PC-9 (cell line): ENCODE measurements around the gene CDC14B.

Experiments used
- EZH2 ChIP-seq: fragments of 200-600 bp; sonication (generic); IDR thresholded peaks from 2 replicates; pipeline ENCODE4 v1.8.0; 2017; ENCODE audit warnings: antibody characterized with exemption, low read depth
- TF ChIP-seq, protein P1 (sequence below): fragments of 200-600 bp; sonication (generic); conservative IDR thresholded peaks from 2 replicates; pipeline ENCODE4 v1.6.1; 2017; ENCODE audit warnings: mixed run types, antibody characterized with exemption, mild to moderate bottlenecking, moderate library complexity

DNA sequence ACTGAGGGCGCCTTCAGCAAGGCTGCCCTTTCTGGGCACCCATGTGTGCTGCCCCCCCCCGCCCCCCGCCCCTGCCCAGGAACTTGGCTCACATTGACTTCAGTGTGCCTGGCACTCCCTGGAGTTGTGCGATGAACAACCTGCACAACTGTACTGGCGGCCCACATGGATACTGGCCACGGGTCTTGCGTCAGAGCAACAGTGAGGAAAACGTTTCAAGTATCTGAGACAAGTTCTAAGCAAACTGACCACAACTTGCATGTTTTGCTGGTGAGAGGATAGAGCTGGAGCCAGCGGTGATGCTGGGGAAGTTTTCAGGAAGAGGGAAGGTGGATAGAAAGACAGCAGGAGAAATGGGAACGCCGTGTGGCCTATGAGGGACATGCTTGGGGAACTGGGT, 124.3 kb downstream of the CDC14B start:
- TF ChIP-seq, protein P1, sequence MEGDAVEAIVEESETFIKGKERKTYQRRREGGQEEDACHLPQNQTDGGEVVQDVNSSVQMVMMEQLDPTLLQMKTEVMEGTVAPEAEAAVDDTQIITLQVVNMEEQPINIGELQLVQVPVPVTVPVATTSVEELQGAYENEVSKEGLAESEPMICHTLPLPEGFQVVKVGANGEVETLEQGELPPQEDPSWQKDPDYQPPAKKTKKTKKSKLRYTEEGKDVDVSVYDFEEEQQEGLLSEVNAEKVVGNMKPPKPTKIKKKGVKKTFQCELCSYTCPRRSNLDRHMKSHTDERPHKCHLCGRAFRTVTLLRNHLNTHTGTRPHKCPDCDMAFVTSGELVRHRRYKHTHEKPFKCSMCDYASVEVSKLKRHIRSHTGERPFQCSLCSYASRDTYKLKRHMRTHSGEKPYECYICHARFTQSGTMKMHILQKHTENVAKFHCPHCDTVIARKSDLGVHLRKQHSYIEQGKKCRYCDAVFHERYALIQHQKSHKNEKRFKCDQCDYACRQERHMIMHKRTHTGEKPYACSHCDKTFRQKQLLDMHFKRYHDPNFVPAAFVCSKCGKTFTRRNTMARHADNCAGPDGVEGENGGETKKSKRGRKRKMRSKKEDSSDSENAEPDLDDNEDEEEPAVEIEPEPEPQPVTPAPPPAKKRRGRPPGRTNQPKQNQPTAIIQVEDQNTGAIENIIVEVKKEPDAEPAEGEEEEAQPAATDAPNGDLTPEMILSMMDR, result no peak
- no peak for TF ChIP-seq EZH2
